GM03348 (cell line): ENCODE measurements around the gene CITED4.

ENCODE experiments used
- DNase-seq: peaks from one replicate; pipeline ENCODE4 v3.0.0; 2012; ENCODE audit warnings: low spot score

CITED4 gene

DNA sequence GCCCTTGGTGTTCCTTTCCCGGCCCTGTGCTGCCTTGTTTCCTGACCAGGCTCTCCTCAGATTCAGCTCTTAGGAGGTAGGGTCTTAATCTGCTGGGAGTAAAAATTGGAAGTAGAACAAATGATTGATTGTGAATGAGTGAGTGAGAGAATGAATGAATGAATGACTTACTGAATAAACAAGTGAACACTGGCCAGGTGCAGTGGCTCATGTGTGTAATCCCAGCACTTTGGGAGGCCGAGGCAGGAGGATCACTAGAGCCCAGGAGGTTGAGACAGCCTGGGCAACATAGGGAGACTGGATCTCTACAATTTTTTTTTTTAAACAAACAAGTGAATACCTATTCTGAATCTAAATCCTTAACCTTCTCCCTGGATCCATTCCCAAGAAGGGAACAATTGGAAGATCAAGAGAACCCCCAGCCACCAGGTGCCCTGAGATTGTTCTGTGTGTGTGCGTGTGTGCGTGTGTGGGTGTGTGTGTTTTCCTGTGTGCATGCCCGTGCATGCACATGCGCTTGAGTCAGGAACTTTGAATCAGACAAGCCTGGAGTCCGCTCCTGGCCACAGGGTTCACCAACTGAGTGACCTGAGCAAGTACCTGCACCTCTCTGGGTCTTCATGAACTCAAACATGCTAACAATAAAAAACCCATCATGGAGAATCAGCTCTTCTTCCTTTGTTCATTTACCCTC, 24.3 kb upstream of the CITED4 start:
- DNase-seq = no peak

DNA sequence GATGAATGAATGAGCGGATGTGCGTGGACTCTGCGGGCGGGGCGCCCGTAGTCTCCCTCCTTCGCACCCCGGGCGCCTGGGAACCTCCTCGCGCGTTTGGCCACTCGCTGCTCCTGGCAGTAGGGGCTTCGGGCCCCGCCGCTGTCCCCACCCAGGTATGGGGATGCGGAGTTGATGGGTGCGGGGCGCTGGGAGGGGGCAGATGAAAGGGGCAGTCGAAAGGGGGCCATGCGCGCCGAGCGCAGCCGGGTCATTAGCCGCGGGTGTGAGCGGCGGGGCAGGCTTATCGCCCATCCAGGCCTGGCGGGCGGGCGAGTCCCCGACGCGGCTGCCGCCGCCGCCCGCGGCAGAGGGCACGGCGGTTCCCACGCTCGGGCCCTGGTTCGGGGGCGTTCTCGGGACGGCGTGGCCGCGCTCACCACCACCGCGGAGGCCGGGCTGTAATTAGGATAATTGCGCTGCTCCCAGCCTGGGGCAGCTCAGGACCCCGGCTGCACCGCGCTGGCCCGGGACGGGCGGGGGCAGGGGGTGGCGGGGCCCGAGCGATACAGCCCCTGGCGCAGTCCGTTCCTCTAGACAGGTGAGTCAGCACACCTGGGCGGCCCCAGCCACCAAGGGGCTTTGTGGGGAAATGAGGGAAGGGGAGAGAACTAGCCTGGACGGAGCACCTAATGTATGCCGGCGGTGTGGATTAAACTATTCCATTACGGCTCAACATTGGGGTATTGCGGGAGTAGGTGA, 22.1 kb upstream of the CITED4 start:
- DNase-seq = peak; percentile 41

DNA sequence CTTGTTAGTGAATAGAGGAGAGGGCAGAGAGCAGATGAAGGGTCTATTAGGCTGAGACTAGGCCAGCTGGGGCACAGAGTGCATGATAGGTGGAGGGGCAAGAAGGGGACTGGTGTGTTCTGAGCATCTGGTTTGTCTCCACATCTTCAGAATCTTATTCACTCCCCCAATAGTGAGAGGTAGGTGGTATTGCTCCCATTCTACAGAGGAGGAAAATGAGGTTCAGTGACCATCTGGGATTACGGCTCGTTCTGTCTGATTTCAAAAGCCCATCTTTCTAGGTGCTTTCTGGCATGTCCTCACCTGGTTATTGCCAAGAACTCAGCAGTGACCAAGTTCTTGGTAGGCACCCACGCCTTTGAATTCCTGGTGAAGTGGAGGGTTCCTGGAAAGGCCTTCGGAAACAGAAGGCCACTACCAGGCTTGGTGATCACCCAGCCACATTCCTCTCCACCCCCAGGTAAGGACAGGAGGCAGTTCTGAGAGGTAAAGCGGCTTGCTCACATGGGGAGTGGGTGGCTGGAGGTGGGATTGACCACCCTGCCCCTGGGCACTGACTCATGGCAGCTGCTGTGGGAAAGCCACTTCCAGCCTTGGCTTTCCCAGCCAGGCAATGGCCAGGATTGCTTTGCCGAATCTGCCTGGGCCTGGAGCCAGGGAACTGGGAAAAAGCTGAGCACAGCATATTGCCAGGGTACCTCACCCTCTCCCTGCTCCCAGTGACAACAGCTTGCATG, 18.8 kb upstream of the CITED4 start:
- DNase-seq = no peak

DNA sequence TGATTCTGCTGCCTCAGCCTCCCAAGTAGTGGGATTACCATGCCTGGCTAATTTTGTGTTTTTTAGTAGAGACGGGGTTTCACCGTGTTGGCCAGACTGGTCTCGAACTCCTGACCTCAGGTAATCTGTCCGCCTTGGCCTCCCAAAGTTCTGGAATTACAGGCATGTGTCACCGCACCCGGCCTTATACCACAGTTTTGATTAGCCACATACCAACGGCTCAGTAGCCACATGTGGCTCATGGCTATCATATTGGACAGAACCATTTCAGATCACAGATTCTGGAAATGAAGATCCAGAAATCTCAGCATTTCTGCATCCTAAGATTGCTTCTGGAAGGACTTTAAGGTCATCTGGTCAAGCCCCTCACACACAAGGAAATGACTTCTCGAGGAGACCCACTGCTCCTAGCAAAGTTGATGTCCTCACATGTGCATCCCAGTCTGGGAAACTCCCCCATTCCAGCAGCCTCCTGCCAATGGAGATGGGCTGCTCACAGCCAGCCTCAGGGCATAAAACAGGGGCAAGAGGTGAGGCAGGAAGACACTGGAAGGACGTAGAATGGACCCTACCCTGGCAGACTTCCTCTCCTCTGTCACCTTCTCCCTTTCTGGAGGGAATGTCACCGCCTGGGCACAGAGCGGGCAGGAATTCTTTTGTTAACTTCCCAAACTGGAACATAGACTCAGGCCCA, 17.5 kb upstream of the CITED4 start:
- DNase-seq = no peak

DNA sequence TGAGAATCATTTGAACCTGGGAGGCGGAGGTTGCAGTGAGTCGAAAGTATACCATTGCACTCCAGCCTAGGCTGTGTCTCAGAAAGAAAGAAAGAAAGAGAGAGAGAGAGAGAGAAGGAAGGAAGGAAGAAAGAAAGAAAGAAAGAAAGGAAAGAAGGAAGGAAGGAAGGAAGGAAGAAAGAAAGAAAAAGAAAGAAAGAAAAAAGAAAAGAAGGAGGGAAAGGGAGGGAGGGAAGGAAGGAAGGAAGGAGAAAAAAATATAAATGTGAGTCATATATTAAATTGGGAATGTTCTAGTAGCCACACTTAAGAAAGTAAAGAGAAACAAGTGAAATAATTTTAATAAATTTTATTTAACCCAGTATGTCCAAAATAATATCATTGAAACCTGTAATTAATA, 16.7 kb upstream of the CITED4 start:
- DNase-seq = no peak

DNA sequence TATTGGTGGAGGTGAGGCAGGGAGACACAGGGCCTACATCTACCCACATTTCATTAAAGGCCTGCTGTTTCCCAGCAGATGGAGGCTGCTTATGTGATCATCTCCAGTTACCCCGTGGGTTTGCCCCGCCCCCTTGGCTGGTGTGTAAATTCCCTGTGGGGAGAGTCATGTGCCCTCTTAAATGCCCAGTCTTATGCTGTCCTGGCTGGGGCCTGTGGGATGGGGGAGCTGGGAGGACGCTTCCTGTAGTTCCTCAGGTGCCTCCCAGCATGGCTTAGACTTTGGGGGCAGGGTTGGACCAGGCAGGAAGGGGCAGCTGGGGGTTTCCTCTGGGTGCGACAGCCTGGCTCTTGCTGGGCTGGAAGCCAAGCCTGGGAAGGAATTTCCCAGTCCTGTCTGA, 15.5 kb upstream of the CITED4 start:
- peak; percentile 87 for DNase-seq

DNA sequence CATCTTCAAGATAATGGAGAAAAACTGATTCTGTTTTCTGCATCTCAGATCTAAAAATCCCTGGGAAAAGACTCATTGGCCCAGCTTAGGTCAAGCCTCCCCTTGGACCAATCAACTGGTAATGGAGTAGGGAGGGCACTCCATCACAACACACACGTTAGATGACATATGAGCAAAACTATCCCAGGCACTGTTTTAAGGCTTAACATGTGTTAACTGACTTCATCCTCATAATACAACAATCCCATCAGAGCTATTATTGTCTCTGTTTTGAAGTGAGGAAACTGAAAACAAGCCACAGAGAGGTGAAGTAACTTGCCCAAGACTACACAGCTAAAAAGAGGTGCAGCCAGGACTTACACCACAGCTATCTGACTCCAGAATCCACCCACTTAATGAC, 14.7 kb upstream of the CITED4 start:
- DNase-seq = no peak

DNA sequence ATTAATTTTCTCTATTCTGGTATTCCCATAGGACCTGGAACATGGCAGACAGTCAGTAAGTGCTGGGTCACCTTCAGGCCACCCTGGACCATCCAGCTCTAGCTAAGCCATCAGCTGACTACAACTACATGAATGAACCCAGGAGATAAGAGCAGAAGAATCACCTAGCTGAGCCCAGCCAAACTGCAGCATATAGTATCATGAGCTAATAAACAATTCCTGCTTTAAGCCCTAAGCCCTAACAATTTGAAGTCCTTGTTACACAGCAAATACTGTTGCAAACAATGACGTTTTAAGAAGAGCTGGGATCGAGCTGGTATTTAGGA, 14.2 kb upstream of the CITED4 start:
- DNase-seq = no peak

DNA sequence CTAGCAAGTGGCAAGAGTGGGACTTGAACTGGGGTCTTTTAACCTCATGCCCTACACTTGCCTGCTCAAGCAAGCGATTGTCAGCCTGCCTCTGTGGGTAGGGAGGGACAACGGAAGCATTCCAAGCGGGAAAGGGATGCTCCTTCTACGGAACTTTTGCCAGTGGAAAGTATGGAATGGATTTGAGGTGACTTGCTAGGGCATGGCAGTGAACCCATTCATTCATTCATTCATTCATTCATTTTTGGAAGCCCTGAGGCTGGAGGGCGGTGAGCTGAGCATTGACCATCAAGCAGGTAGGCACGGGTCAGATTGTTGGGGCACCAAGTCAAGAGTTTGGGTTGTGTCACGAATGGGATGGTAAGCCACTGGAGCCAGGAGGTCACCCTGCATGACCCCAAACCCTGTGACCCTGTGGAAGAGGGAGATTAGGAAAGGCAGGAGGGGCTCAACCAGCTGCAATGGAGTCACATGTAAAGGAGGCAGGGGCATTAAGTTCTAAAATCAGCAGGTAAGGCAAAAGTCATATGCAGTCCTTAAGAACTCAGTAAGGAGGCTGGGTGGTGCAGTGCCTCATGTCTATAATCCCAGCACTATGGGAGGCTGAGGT, 11.8 kb upstream of the CITED4 start:
- DNase-seq = no peak

DNA sequence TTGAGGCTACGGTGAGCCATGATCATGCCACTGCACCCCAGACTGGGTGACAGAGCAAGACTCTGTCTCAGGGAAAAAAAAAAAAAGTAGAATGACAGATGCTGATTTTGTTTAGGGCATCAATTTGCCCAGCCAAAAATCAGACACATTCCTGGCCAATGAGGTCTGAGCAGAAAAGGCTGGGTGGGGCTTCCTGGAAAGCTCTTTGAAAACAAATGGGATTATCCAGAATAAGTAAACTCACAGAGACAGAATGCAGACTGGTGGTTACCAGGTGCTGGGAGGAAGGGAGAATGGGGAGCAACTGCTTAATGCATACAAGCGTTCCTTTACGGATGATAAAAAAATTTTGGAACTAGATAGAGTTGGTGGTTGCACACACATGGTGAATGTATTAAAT, 10.1 kb upstream of the CITED4 start:
- DNase-seq = no peak

DNA sequence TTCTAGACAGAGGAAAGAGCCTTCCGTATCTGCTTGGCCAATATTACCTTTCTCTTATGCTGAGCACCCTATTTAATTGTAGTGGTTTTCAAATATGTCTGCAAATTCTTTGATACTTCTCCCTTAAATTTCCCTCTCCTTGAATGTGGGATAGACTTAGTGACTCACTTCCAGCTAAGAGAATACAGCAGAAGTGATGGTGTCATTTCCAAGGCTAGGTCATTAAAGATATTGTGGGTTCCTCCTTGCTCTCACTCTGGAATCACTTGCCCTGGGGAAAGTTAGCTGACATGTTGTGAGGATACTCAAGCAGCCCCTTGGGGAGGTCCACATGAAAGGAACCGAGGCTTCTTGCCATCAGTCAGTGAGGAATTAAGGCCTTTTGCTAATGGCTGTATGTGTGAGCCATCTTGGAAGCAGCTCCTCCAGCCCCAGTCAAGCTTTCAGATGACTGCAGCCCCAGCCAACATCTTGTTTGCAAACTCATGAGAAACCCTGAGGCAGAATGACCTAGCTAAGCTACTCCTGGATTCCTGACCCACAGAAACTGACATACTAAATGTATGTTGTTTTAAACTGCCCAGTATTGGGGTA, 8.1 kb upstream of the CITED4 start:
- no peak for DNase-seq

DNA sequence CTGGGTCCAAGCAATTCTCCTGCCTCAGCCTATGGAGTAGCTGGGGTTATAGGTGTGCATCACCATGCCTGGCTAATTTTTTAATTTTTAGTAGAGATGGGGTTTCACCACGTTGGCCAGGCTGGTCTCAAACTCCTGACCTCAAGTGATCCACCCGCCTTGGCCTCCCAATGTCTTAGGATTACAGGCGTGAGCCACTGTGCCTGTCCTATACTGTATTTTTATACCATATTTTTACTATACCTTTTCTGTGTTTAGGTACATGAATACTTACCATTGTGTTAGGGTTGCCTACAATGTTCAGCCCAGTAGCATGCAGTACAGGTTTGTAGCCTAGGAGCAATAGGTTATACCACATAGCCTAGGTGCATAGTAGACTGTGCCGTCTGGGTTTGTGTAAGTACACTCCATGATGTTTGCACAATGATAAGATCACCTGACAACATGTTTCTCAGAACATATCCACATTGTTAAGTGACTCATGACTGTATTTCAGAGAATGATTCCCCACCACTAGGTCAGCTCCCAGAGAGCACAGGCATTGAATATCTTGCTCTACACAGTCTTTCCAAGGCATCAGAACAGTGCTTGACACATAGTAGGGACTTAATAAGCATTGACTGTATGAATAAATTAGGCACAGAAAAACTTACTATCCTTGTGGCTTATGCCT, 6.0 kb upstream of the CITED4 start:
- no peak for DNase-seq

DNA sequence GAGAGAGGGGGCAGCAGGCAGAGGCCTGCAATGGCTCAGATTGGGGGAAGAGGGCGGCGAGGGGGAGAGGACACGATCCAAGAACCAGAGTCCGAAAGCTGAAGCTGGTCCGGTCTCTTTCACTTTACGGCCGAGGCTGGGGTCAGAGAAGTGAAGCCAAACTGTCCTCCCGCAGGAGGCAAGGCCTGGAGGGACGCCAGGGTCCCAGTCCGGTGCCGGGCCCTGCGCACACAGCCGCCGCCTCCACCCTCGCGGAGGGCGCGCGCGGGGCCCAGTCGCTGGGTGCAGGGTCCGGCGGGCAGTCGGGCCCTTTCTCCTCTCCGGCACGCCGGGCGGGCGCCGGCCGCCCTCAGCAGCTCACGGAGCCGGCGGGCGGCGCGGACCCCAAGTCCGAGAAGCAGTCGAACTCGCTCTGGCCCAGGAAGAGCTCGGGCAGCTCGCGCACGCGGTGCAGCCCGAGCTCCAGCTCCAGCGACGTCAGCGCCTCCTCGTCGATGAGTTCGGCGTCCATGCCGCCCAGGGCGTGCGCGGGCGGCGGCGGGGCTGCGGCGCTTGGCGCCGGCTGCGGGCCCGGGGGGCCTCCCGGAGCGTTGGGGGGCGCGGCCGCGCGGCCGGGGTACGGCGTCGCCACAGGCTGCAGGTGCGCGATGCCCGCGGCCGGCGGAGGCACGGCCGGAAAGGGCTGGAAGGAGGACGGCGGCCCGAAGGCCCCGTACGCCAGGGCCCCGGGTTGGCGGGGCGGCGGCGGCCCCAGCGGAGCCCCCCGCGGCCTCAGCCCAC, 749 bp downstream of the CITED4 start:
- peak; percentile 51 for DNase-seq

DNA sequence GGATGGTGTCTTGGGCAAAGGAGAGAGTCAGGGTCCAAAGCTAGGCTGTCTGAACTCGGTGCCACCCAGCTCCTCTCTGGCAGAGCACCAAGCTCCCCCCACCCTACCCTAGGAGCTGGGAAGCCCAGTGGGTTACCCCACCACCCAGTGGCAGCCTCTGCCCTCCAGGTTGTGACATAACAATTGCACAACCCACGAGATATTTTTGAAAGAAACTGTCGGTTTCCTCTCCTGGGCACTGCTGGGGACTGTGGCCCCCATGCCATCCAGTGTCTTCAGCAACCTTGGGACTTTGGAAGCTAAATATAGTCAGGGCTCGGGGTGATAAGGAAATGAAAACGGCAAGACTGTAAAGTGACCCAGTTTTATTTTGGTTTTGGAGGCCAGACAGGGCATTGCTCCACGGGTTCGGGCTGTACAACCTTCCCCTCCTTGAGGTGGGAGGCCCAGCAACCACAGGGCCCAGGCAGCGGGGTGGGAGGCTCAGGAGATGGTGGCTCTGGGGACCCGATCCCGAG, 1.4 kb downstream of the CITED4 start:
- DNase-seq = no peak

DNA sequence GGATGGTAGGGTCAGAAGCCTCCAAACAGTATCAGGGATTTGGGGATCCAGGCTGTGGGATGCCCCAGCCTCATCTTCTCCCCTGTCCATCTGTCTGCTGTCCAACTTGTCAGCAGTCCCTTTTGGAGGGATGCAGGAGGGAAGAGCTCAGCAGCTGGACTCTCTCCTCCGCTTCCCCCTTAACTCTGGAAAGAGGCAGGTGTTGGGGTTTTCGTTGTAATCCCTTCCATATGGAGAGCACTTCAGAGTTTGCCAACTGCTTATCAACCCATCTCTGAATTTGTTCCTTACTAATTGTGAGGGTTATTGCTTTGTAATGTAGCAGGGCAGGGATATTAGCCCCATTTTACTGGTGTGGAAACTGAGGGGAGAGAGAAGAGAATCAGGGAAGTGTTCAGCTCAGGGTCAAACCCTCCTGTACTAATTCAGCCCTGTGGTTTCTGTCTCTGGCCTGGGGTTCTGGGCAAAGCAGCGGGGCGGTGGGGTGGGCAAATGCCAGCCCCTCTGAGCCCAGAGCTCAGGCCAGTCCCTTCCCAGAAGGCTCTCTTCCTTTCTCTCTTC, 3.2 kb downstream of the CITED4 start:
- DNase-seq = no peak

DNA sequence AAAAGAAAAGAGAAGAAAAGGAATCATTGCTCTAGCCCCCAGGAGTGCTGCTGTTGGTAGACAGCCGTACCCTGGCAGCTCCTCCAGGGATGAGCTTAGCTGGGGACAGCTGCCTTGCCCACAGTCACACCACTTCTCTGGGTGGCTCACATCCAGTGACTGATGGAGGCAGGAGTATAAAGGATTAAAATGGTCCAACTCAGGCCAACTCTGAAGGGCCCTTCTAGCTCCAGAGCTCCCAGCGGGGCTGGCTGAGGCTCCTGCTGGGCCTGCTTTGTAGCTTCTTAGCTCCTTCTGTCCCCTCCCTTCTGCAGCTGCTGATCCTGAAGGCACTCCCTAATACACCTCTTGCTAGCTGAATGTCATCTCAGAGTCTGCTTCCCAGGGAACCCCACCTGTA, 4.4 kb downstream of the CITED4 start:
- no peak for DNase-seq

DNA sequence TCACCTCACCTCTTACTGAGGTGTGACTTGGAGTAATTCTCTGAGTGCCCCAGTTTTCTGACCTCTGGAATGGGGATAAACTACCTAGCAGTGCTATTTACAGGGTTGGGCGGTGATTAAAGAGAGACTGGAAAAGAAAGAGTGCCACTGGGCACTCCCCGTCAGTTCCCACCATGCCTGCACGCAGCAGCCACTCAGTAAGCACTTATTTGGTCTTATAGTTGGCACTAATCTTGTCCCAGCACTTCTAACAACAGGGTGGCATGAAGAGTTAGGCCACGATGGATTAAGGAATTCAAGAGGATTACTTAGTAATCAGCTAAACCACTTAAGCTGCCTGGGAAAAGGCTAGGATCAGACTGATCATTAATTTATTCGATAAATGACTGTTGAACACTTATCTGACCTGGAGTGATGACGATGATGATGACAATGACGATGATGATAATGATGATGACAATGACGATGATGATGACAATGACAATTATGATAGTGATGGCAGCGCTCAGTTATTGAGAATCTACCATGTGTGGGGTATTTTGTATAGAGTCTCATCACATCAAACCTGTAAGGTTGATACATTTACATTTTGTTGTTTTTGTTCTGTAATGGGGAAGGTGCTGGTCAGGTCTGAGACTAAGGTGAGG, 5.4 kb downstream of the CITED4 start:
- DNase-seq = no peak

DNA sequence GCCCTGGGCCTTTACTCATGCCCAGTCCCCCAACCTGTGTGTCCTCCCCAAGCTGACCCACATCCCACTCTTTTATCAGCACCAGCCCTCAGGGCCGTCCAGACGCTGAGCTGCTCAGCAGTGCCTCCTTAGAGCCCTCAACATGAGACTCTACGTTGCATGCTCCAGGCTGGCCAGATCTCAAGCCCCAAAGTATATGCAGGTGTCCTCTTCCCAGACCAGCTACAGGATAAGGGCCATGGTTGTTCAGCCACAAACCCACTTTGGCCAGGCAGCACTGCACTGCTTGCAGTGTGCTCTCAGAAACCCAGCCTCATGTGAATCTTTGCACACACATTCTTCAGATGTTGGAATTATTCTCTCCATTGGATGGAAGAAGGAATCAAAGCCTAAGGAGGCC, 6.0 kb downstream of the CITED4 start:
- DNase-seq = no peak

DNA sequence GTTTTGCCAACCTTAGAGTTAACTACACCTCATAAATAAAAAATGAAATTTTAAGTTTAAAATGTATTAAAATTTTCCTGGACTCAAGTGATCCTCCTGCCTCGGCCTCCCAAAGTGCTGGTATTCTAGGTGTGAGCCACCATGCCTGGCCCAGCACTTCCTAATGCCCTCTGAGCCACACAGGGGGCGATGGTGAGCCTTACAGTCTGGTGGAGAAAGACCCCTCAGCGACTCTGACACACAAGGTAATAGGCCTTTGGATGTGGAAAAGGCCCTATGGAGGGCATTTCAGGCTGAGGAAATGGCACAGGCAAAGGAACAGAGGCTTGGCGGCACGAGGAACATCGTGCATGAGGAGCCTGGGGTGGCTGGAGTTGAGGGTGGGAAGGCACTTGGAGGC, 6.7 kb downstream of the CITED4 start:
- no peak for DNase-seq

DNA sequence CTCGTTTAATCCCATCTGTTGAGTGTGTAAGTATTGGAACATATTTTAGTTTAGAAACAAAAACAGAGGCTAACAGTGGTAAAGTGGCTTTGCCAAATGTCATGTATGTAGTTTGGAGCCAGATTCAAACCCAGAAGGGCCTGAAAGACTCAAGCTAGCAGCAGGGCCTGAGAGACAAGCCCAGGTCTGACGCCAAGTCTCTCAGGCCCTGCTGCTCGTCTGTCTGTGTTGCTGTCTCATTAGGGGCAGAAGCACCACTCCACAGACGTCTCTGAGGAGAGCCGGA, 8.3 kb downstream of the CITED4 start:
- DNase-seq = no peak
